Gastroesophageal sphincter (tissue), 4 donors: ENCODE measurements around the gene INTU. TPM values are rescaled to one million over a fixed set of nuclear protein-coding genes. Genes with fewer than 3 reads are reported as not detected.

Source experiments
- ATAC-seq: fragments of 150-250 bp; one replicate; pipeline ENCODE4 v1.9.1; 2016; ENCODE audit warnings: mild to moderate bottlenecking, moderate library complexity
- H3K27ac ChIP-seq, 4 donors: fragments of 200-600 bp; sonication (generic) in 3 of 4; 1 replicate in 3 of 4; 2 replicates in 1 of 4; pipeline ENCODE4 v1.5.1; 2016 to 2019
- H3K27me3 ChIP-seq: fragments of 200-600 bp; sonication (generic); one replicate; pipeline ENCODE4 v1.5.1; 2019
- H3K36me3 ChIP-seq, 2 donors: fragments of 200-600 bp; sonication (generic); one replicate each; pipeline ENCODE4 v1.5.1; 2019; ENCODE audit warnings: control low read depth in 1 of 2
- H3K4me1 ChIP-seq, 3 donors: fragments of 200-600 bp; sonication (generic); 1 replicate in 2 of 3; 2 replicates in 1 of 3; pipeline ENCODE4 v1.5.1; 2016 to 2019; ENCODE audit warnings: control low read depth in 2 of 3
- H3K4me3 ChIP-seq, 2 donors: fragments of 200-600 bp; sonication (generic); one replicate each; pipeline ENCODE4 v1.5.1; 2019; ENCODE audit warnings: mild to moderate bottlenecking in 1 of 2, moderate library complexity in 1 of 2
- H3K9me3 ChIP-seq, 3 donors: fragments of 200-600 bp; sonication (generic); one replicate each; pipeline ENCODE4 v1.5.1; 2017 to 2019; ENCODE audit warnings: control low read depth in 2 of 3
- EP300 ChIP-seq: sonication (generic); formaldehyde crosslinking; IDR thresholded peaks from one replicate; pipeline ENCODE4 v1.6.1; 2017; ENCODE audit warnings: antibody characterized with exemption, mild to moderate bottlenecking
- POLR2A ChIP-seq, 2 donors: fragments of 450-650 bp; IDR thresholded peaks; one replicate each; pipeline ENCODE4 v1.6.1; 2017; ENCODE audit warnings: antibody characterized with exemption in 2 of 2, mild to moderate bottlenecking in 2 of 2, moderate library complexity in 1 of 2
- POLR2AphosphoS5 ChIP-seq: sonication (generic); formaldehyde crosslinking; IDR thresholded peaks from one replicate; pipeline ENCODE4 v1.6.1; 2017; ENCODE audit warnings: antibody characterized with exemption
- WGBS, 2 donors: methylation state at CpG; one replicate each; pipeline ENCODE4 v1.1.5; 2018; ENCODE audit warnings: low coverage in 1 of 2; 5-methylcytosine and 5-hydroxymethylcytosine counted together
- total RNA-seq, 4 donors: library from RNA; depleted of rRNA; stranded (reverse); fragments of >200 nt; gene quantifications; one replicate each; pipeline ENCODE4 v1.1.0, GENCODE V29; 2016
- TF ChIP-seq, protein P1 (sequence below), 4 experiments: fragments of 200-600 bp in 2 of 4; fragments of 450-650 bp in 2 of 4; sonication (generic) in 1 of 4; IDR thresholded peaks; one replicate each; pipeline ENCODE4 v1.5.1; 2017 to 2019; ENCODE audit warnings: antibody characterized with exemption in 4 of 4, mild to moderate bottlenecking in 2 of 4, moderate library complexity in 2 of 4

INTU gene
- total RNA-seq, 4 donors from 2014 or later, result 4.5 to 21.8 (median 14.3) TPM

DNA sequence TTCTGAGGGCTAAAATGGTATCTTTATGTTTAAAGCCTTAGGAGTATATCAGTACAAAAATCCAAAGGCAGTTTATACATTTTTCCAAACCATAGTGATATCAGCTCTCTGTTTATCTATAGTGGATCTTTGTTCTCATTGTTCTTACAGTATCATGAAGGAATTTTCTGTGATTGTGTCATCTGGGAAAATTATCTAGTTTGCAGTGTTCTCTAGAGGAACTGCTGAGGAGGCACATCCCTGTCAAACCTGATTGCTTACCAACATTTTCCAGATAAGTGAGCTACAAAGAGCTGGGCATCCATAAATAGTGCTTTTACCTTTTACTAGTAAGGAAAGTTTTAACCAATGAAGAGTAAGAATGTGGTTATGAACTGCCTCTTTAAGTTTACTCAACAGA, 52.5 kb downstream of the INTU start:
- Histone ChIP-seq H3K4me3 (no peak overlapping the region), H3K27ac (no peak overlapping the region), H3K27me3 (no peaks in the 10 kb centered on the region), H3K36me3 (peaks cover 0 to 37% of the 10 kb centered on the region in 2 donors), H3K4me1 (no peaks in the 10 kb centered on the region), H3K9me3 (no peaks in the 10 kb centered on the region)
- no peak for TF ChIP-seq POLR2AphosphoS5
- TF ChIP-seq, protein P1, sequence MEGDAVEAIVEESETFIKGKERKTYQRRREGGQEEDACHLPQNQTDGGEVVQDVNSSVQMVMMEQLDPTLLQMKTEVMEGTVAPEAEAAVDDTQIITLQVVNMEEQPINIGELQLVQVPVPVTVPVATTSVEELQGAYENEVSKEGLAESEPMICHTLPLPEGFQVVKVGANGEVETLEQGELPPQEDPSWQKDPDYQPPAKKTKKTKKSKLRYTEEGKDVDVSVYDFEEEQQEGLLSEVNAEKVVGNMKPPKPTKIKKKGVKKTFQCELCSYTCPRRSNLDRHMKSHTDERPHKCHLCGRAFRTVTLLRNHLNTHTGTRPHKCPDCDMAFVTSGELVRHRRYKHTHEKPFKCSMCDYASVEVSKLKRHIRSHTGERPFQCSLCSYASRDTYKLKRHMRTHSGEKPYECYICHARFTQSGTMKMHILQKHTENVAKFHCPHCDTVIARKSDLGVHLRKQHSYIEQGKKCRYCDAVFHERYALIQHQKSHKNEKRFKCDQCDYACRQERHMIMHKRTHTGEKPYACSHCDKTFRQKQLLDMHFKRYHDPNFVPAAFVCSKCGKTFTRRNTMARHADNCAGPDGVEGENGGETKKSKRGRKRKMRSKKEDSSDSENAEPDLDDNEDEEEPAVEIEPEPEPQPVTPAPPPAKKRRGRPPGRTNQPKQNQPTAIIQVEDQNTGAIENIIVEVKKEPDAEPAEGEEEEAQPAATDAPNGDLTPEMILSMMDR (IDR thresholded peaks at IDR 0.05), result no peak
- TF ChIP-seq EP300, result no peak
- TF ChIP-seq POLR2A (IDR thresholded peaks at IDR 0.05), result no peak
- ATAC-seq, result no peak

DNA sequence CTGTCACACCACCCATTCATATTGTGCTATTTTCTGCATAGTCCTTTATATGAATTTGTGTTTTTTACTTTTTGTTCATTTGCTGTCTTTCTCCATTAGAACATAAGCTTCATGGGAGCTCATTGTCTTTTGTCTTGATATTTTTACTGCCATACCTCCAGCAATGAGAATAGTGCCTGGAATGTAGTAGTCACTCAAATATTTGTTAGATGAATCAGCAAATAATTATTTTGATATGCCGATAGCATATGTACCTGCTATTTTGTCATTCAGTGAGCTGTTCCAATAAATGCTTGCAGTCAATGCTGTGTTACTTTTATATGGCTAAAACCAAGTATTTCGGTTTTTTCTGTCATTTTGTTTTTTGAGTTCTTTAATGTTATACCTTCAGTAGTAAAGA, 53.9 kb downstream of the INTU start:
- no peak for ATAC-seq
- 84 to 96% methylated on average over 2 of the region's 2 CpGs for WGBS, 2 donors

DNA sequence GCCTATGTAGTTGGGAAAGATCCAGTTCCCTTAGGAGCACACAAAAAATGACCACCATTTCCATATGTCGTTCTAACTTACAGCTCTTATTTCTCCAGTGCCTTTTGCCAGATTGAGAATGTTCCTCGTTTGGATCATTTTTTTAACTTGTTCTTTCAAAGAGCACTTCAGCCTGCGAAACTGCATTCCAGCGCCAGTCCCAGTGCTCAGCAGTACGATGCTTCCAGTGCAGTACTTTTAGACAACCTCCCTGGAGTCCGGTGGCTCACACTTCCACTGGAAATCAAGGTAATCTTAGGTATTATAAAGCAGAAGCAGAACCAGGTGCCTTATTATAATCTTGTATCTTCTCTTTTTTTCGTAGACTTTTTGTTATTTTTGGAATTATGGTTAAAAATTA, 54.8 kb downstream of the INTU start:
- WGBS, 2 donors, result 81 to 95% methylated on average over 6 to 7 of the region's 7 CpGs
- Histone ChIP-seq H3K27ac (no peak overlapping the region), H3K36me3 (peaks cover 0 to 57% of the 10 kb centered on the region in 2 donors), H3K27me3 (no peaks in the 10 kb centered on the region), H3K4me1 (no peaks in the 10 kb centered on the region), H3K9me3 (no peaks in the 10 kb centered on the region), H3K4me3 (no peak overlapping the region)
- ATAC-seq, result no peak
- TF ChIP-seq, protein P1 (IDR thresholded peaks at IDR 0.05), result no peak
- TF ChIP-seq EP300 (no peak), POLR2A (IDR thresholded peaks at IDR 0.05) (no peak), POLR2AphosphoS5 (no peak)

More for the DNA sequence above, 53.9 kb downstream of the INTU start:
- no peaks in the 10 kb centered on the region for H3K27me3 ChIP-seq
- H3K9me3 ChIP-seq, result no peaks in the 10 kb centered on the region
- TF ChIP-seq, protein P1 (IDR thresholded peaks at IDR 0.05), result no peak
- no peak for TF ChIP-seq POLR2A (IDR thresholded peaks at IDR 0.05)
- H3K4me3 ChIP-seq, result no peak overlapping the region
- H3K4me1 ChIP-seq, result no peaks in the 10 kb centered on the region
- no peak overlapping the region for H3K27ac ChIP-seq
- H3K36me3 ChIP-seq, result peaks cover 0 to 50% of the 10 kb centered on the region in 2 donors

DNA sequence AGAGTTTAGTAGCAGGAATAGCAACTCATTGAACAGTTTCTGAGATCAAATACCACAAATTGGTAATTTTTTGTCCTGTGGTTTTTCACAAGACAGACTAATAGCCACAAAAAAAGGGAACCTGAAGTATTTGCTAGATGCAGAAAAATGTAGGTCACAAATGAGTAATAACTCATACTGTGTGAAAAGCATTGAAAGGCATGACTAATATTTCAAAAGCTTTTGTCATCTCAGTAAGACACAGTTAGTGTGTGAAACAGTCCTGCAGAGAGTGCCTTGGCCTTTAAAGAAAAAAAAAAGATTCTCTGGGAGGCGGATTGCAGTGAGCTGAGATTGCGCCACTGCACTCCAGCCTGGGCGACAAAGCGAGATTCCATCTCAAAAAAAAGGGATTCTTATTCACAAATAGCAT, 66.0 kb downstream of the INTU start:
- 80 to 91% methylated on average over 4 of the region's 4 CpGs for WGBS, 2 donors
- Histone ChIP-seq H3K9me3 (peaks cover 0 to 17% (median 0%) of the 10 kb centered on the region in 3 donors), H3K27me3 (no peaks in the 10 kb centered on the region), H3K36me3 (peaks cover 0 to 21% of the 10 kb centered on the region in 2 donors), H3K4me1 (no peaks in the 10 kb centered on the region), H3K4me3 (no peak overlapping the region), H3K27ac (no peak overlapping the region)
- TF ChIP-seq POLR2AphosphoS5 (no peak), POLR2A (IDR thresholded peaks at IDR 0.05) (no peak), EP300 (no peak)
- TF ChIP-seq, protein P1 (IDR thresholded peaks at IDR 0.05), result no peak
- no peak for ATAC-seq

DNA sequence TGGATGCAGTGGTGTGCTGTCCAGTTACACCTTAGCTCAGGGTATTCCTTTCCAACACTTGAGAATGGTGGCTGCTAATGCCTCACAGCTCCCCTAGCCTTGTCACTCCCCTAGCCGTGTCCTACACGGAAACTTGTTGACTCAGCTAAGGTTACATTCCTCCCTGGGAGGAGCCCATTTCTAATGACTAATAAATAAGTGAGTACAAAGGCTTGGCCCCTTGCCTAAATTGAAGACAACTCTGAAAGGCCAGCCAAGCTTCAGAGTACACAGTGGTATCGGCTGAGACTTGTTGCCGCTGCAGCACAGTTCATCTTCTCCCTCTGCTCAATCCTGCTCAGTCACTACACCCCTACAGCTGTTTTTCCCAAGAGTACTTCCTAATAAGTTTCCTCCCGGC, 76.2 kb downstream of the INTU start:
- Histone ChIP-seq H3K4me1 (peaks cover 0 to 8% (median 0%) of the 10 kb centered on the region in 3 donors), H3K36me3 (peaks cover 0 to 58% of the 10 kb centered on the region in 2 donors), H3K27me3 (no peaks in the 10 kb centered on the region), H3K9me3 (no peaks in the 10 kb centered on the region), H3K27ac (no peak overlapping the region), H3K4me3 (no peak overlapping the region)
- 31% methylated on average over 5 of the region's 5 CpGs for WGBS, 2 donors
- no peak for TF ChIP-seq POLR2A (IDR thresholded peaks at IDR 0.05)
- TF ChIP-seq POLR2AphosphoS5, result peak; percentile 37
- ATAC-seq, result peak; percentile 50
